ENCODE results near the gene CTNNA2. TPM values are rescaled to one million over a fixed set of nuclear protein-coding genes. Genes with fewer than 3 reads are reported as not detected.
"Not testable (repeated sequence)": the region's sequence is repeated elsewhere in the genome, so short reads cannot be mapped to it uniquely, and the experiment has no call there.

Gene CTNNA2
- total and polyA plus RNA-seq, 8 donors = 0.08 to 0.56 (median 0.17) TPM; not detected in 2

GRCh38 chr2:80198042-80198441 lies 685.2 kb downstream of the CTNNA2 start:
- no peaks in the 10 kb centered on the region for H3K27me3 ChIP-seq
- intact Hi-C loops (cut with DNase I) = no loop called here
- no peaks in the 10 kb centered on the region for H3K36me3 ChIP-seq

GRCh38 chr2:80199504-80199903 lies 686.7 kb downstream of the CTNNA2 start:
- TF ChIP-seq CTCF (IDR thresholded peaks at IDR 0.05) = no peak
- H3K36me3 ChIP-seq = no peaks in the 10 kb centered on the region
- H3K27ac ChIP-seq = no peak overlapping the region
- H3K9me3 ChIP-seq = peaks cover 0 to 20% of the 10 kb centered on the region in 2 donors
- H3K4me1 ChIP-seq = no peaks in the 10 kb centered on the region
- H3K4me3 ChIP-seq = no peak overlapping the region
- H3K27me3 ChIP-seq = no peaks in the 10 kb centered on the region
- ATAC-seq (peak; percentile 41), DNase-seq (no peak)
- intact Hi-C loops (cut with DNase I) = no loop called here

More at GRCh38 chr2:80198042-80198441, 685.2 kb downstream of the CTNNA2 start:
- no peak for ATAC-seq
- Histone ChIP-seq H3K27ac (no peak overlapping the region), H3K4me3 (no peak overlapping the region), H3K4me1 (no peaks in the 10 kb centered on the region), H3K9me3 (peaks cover 0 to 5% of the 10 kb centered on the region in 2 donors)
- DNase-seq = no peak
- TF ChIP-seq CTCF (IDR thresholded peaks at IDR 0.05) = no peak

GRCh38 chr2:80203929-80204328 lies 691.1 kb downstream of the CTNNA2 start:
- H3K4me3 ChIP-seq; intact Hi-C loops (cut with DNase I); H3K36me3 ChIP-seq; H3K27me3 ChIP-seq; DNase-seq; H3K27ac ChIP-seq; H3K4me1 ChIP-seq; ATAC-seq: not testable (repeated sequence)
- H3K9me3 ChIP-seq = peaks cover 0 to 23% of the 10 kb centered on the region in 2 donors

- ATAC-seq (no peak), DNase-seq (no peak)
- Histone ChIP-seq H3K4me1 (no peaks in the 10 kb centered on the region), H3K9me3 (peaks cover 0 to 23% of the 10 kb centered on the region in 2 donors), H3K36me3 (no peaks in the 10 kb centered on the region), H3K4me3 (no peak overlapping the region), H3K27me3 (no peaks in the 10 kb centered on the region), H3K27ac (no peak overlapping the region)
- intact Hi-C loops (cut with DNase I) = no loop called here
- no peak for TF ChIP-seq CTCF (IDR thresholded peaks at IDR 0.05)
Measured at GRCh38 chr2:80205498-80205897, 692.6 kb downstream of the CTNNA2 start.

GRCh38 chr2:80209458-80209857 lies 696.6 kb downstream of the CTNNA2 start:
- H3K27me3 ChIP-seq = no peaks in the 10 kb centered on the region
- no peak overlapping the region for H3K4me3 ChIP-seq
- H3K36me3 ChIP-seq = no peaks in the 10 kb centered on the region
- no peak for TF ChIP-seq CTCF (IDR thresholded peaks at IDR 0.05)
- H3K9me3 ChIP-seq = peaks cover 0 to 4% of the 10 kb centered on the region in 2 donors
- H3K4me1 ChIP-seq = no peaks in the 10 kb centered on the region
- ATAC-seq = no peak
- intact Hi-C loops (cut with DNase I) = no loop called here
- DNase-seq = no peak
- H3K27ac ChIP-seq = no peak overlapping the region

GRCh38 chr2:80217446-80217845 lies 704.6 kb downstream of the CTNNA2 start:
- Histone ChIP-seq H3K27me3 (no peaks in the 10 kb centered on the region), H3K4me1 (no peaks in the 10 kb centered on the region), H3K27ac (no peak overlapping the region), H3K36me3 (no peaks in the 10 kb centered on the region), H3K9me3 (peaks cover 0 to 16% of the 10 kb centered on the region in 2 donors), H3K4me3 (no peak overlapping the region)
- DNase-seq = no peak
- no peak for ATAC-seq
- no peak for TF ChIP-seq CTCF (IDR thresholded peaks at IDR 0.05)
- intact Hi-C loops (cut with DNase I) = no loop called here

Data from left lung (tissue), 10 donors.